C4-2B (cell line): Measurements from ENCODE around the gene DDC.

Experiments
- CTCF ChIP-seq: fragments of 450-650 bp; conservative IDR thresholded peaks from 2 replicates; pipeline ENCODE4 v1.5.1; 2017; ENCODE audit warnings: mild to moderate bottlenecking
- ZFX ChIP-seq: fragments of 450-650 bp; IDR thresholded peaks from 2 replicates; pipeline ENCODE4 v1.6.1; 2017

- no peak for TF ChIP-seq CTCF
- TF ChIP-seq ZFX, result no peak
Observed at GRCh38 chr7:50469181-50469580, 96.0 kb downstream of the DDC start.
